SK-N-SH (cell line): Measurements from ENCODE around the gene TCF12. TPM values are rescaled to one million over a fixed set of nuclear protein-coding genes. Genes with fewer than 3 reads are reported as not detected.

Experiments
- CTCF ChIA-PET: fragments of 300-600, 350-600 bp; formaldehyde crosslinking; extraction: SDS; loops from one replicate; lab custom pipeline; 2021; lab: Yijun Ruan, JAX
- POLR2A ChIA-PET: fragments of 350-600 bp; sonication (Branson Sonifier 250); formaldehyde crosslinking; extraction: SDS; loops from one replicate; lab custom pipeline; 2020; ENCODE audit warnings: antibody characterized with exemption, inconsistent platforms; lab: Yijun Ruan, JAX
- DNase-seq: peaks from one replicate; pipeline ENCODE4 v3.0.0; 2012
- H2AFZ ChIP-seq: fragments of 200-600 bp; sonication (generic); 2 replicates; pipeline ENCODE4 v1.8.1; 2016; ENCODE audit warnings: antibody characterized with exemption, mild to moderate bottlenecking, low read depth
- H3F3A ChIP-seq: fragments of 200-600 bp; sonication (generic); replicated peaks from 2 replicates; pipeline ENCODE3; 2016; ENCODE audit warnings: antibody characterized with exemption, mild to moderate bottlenecking; ENCODE audit not compliant: insufficient read depth
- H3K27ac ChIP-seq, 2 experiments: fragments of 200-500 bp in 1 of 2; fragments of 200-600 bp in 1 of 2; sonication (Bioruptor generic) in 1 of 2; sonication (generic), shearing (Covaris generic) in 1 of 2; 2 replicates each; pipeline versions ENCODE4 v1.5.1 to v1.6.1; 2014 to 2016; ENCODE audit warnings: low read depth in 2 of 2, inconsistent platforms in 1 of 2, low read length in 1 of 2, mild to moderate bottlenecking in 1 of 2, mixed read lengths in 1 of 2
- H3K27me3 ChIP-seq: fragments of 200-600 bp; sonication (generic), shearing (Covaris generic); 2 replicates; pipeline ENCODE4 v1.6.1; 2016; ENCODE audit warnings: mixed run types; ENCODE audit not compliant: insufficient read depth
- H3K36me3 ChIP-seq, 2 experiments: fragments of 200-500 bp in 1 of 2; fragments of 200-600 bp in 1 of 2; sonication (Bioruptor generic) in 1 of 2; sonication (generic) in 1 of 2; replicated peaks in 1 of 2; 2 replicates each; pipeline versions ENCODE3 to v1.5.1; 2014 to 2016; ENCODE audit warnings: low read length in 1 of 2, mild to moderate bottlenecking in 1 of 2; ENCODE audit not compliant: insufficient read depth in 2 of 2, control insufficient read depth in 1 of 2
- H3K4me1 ChIP-seq, 2 experiments: fragments of 200-500 bp in 1 of 2; fragments of 200-600 bp in 1 of 2; sonication (Bioruptor generic) in 1 of 2; sonication (generic), shearing (Covaris generic) in 1 of 2; 2 replicates each; pipeline versions ENCODE4 v1.5.1 to v1.6.1; 2014 to 2016; ENCODE audit warnings: low read depth in 1 of 2, low read length in 1 of 2, mixed run types in 1 of 2; ENCODE audit not compliant: insufficient read depth in 2 of 2, control insufficient read depth in 1 of 2
- H3K4me2 ChIP-seq: fragments of 200-600 bp; sonication (generic), shearing (Covaris generic); 2 replicates; pipeline ENCODE4 v1.6.1; 2017; ENCODE audit warnings: mixed run types
- H3K4me3 ChIP-seq, 2 experiments: fragments of 200-500 bp in 1 of 2; fragments of 200-600 bp in 1 of 2; sonication (Bioruptor generic) in 1 of 2; sonication (generic), shearing (Covaris generic) in 1 of 2; 2 replicates each; pipeline versions ENCODE4 v1.5.1 to v1.8.1; 2014 to 2016; ENCODE audit warnings: low read depth in 2 of 2, inconsistent platforms in 1 of 2, low read length in 1 of 2, mild to moderate bottlenecking in 1 of 2, mixed read lengths in 1 of 2, moderate library complexity in 1 of 2
- H3K79me2 ChIP-seq: fragments of 200-600 bp; sonication (generic); 2 replicates; pipeline ENCODE4 v1.8.1; 2017; ENCODE audit warnings: mild to moderate bottlenecking; ENCODE audit not compliant: insufficient read depth
- H3K9ac ChIP-seq: fragments of 200-600 bp; sonication (generic); 2 replicates; pipeline ENCODE4 v1.6.1; 2017; ENCODE audit warnings: mixed run types
- H3K9me2 ChIP-seq: fragments of 200-600 bp; sonication (generic); 2 replicates; pipeline ENCODE4 v1.6.1; 2017; ENCODE audit warnings: mixed run types
- H3K9me3 ChIP-seq: fragments of 200-600 bp; sonication (generic); 2 replicates; pipeline ENCODE4 v1.6.1; 2017; ENCODE audit warnings: mixed run types, mild to moderate bottlenecking, moderate library complexity
- H4K20me1 ChIP-seq: fragments of 200-600 bp; sonication (generic); 2 replicates; pipeline ENCODE4 v1.6.1; 2017; ENCODE audit warnings: mild to moderate bottlenecking, mixed run types; ENCODE audit not compliant: insufficient read depth
- CHD2 ChIP-seq: fragments of 150-350 bp; IDR thresholded peaks from 2 replicates; pipeline ENCODE4 v1.6.1; 2018; ENCODE audit warnings: low read length; ENCODE audit not compliant: partially characterized antibody
- FOXM1 ChIP-seq: IDR thresholded peaks from 2 replicates; pipeline ENCODE4 v1.4.0; 2012; ENCODE audit warnings: low read depth, mild to moderate bottlenecking
- GABPA ChIP-seq: IDR thresholded peaks from 2 replicates; pipeline ENCODE4 v1.4.0; 2012; ENCODE audit warnings: low read depth, mild to moderate bottlenecking
- GATA2 ChIP-seq: sonication (generic); formaldehyde crosslinking; IDR thresholded peaks from 2 replicates; pipeline ENCODE4 v1.5.0; 2020; ENCODE audit warnings: mild to moderate bottlenecking, missing genetic modification reagents
- IRF3 ChIP-seq: fragments of 150-350 bp; IDR thresholded peaks from 2 replicates; pipeline ENCODE4 v1.6.1; 2016; ENCODE audit warnings: mild to moderate bottlenecking, low read depth, low read length
- JUND ChIP-seq: IDR thresholded peaks from 2 replicates; pipeline ENCODE4 v1.4.0; 2012
- MAX ChIP-seq: IDR thresholded peaks from 2 replicates; pipeline ENCODE4 v1.4.0; 2012; ENCODE audit warnings: low read depth
- NRF1 ChIP-seq: IDR thresholded peaks from 2 replicates; pipeline ENCODE4 v1.6.1; 2012; ENCODE audit warnings: low read depth, mild to moderate bottlenecking, low read length
- POLR2AphosphoS5 ChIP-seq: IDR thresholded peaks from 2 replicates; pipeline ENCODE4 v1.6.1; 2012; ENCODE audit warnings: low read depth, low read length
- REST ChIP-seq: IDR thresholded peaks from 2 replicates; pipeline ENCODE4 v1.6.1; 2012; ENCODE audit warnings: mild to moderate bottlenecking, low read depth, low read length, moderate library complexity
- RFX5 ChIP-seq: IDR thresholded peaks from 2 replicates; pipeline ENCODE4 v1.6.1; 2012; ENCODE audit warnings: mild to moderate bottlenecking, improper control_type of control experiment, low read length
- SIN3A ChIP-seq: IDR thresholded peaks from 2 replicates; pipeline ENCODE4 v1.6.1; 2012; ENCODE audit warnings: low read depth, mild to moderate bottlenecking, low read length, moderate library complexity, borderline replicate concordance
- YY1 ChIP-seq: IDR thresholded peaks from 2 replicates; pipeline ENCODE4 v1.4.0; 2012; ENCODE audit warnings: low read depth, mild to moderate bottlenecking
- ZBTB33 ChIP-seq: IDR thresholded peaks from 2 replicates; pipeline ENCODE4 v1.4.0; 2012; ENCODE audit warnings: low read depth, borderline replicate concordance
- WGBS: methylation state at CpG from one replicate; pipeline ENCODE4 v1.1.6; 2017; ENCODE audit warnings: low lambda C conversion rate; 5-methylcytosine and 5-hydroxymethylcytosine counted together
- polyA plus RNA-seq, 3 experiments: library from polyadenylated mRNA; depleted of rRNA; stranded (reverse); fragments of >200 nt; gene quantifications; 2 replicates each; pipeline ENCODE4 v1.2.3, GENCODE V29; 2012

The TCF12 gene
- polyA plus RNA-seq, 1 of the 3 experiments (the other 2 are of a cell fraction): 49.6 TPM

- no peak for DNase-seq
- ChIA-PET POLR2A (no interaction called here), CTCF (interaction anchor here (2.7 kb wide), 1 partner anchor 9 kb away, joined by 15 read pairs; no protein-coding TSS in a partner anchor)
- Histone ChIP-seq H3K9me3 (no peaks in the 10 kb centered on the region), H3K36me3 (peaks cover 0 to 15% of the 10 kb centered on the region in 2 experiments), H3F3A (peaks cover 4% of the 10 kb centered on the region), H3K4me1 (peaks cover 9 to 12% of the 10 kb centered on the region in 2 experiments; a peak in 3 of 4 replicates), H3K79me2 (peaks cover 27% of the 10 kb centered on the region), H3K4me3 (no peak overlapping the region), H2AFZ (no peak overlapping the region), H4K20me1 (no peaks in the 10 kb centered on the region), H3K9me2 (no peaks in the 10 kb centered on the region), H3K9ac (no peak overlapping the region), H3K27me3 (no peaks in the 10 kb centered on the region), H3K4me2 (no peak overlapping the region), H3K27ac (no peak overlapping the region)
- TF ChIP-seq JUND: no peak
- no peak for TF ChIP-seq GATA2 (CRISPR knock-in tag)
- no peak for TF ChIP-seq NRF1
- TF ChIP-seq POLR2AphosphoS5: no peak
- TF ChIP-seq RFX5: no peak
- TF ChIP-seq SIN3A: no peak
- TF ChIP-seq GABPA: no peak
- no peak for TF ChIP-seq IRF3
- TF ChIP-seq MAX: no peak
- TF ChIP-seq REST: no peak
- no peak for TF ChIP-seq YY1
- TF ChIP-seq CHD2: no peak
- no peak for TF ChIP-seq FOXM1
- TF ChIP-seq ZBTB33: no peak
- 100% methylated on average over 3 of the region's 3 CpGs for WGBS
These were observed 210.6 kb downstream of the TCF12 start for GRCh38 chr15:57129064-57129463.
